OCI-LY7 (cell line): ENCODE data around the gene SOX21. TPM values are rescaled to one million over a fixed set of nuclear protein-coding genes. Genes with fewer than 3 reads are reported as not detected.

Source experiments
- BruUV-seq: library from RNA; stranded (reverse); fragments of 400-500 nt; replicated peaks from 2 replicates; lab custom pipeline; 2021; lab: Mats Ljungman, UMichigan
- CTCF ChIA-PET: fragments of 300-600 bp; sonication (Branson Sonifier 250); formaldehyde crosslinking; loops from one replicate; lab custom pipeline; 2022; ENCODE audit warnings: antibody characterized with exemption; ENCODE audit not compliant: unreplicated experiment; lab: Charles Lee
- POLR2A ChIA-PET: fragments of 300-600 bp; sonication (Branson Sonifier 250); formaldehyde crosslinking; loops from one replicate; lab custom pipeline; 2022; ENCODE audit warnings: antibody characterized with exemption; lab: Charles Lee
- DNase-seq: peaks from one replicate; pipeline ENCODE4 v3.0.0-alpha.2; 2015; ENCODE audit warnings: low spot score
- H2AFZ ChIP-seq: fragments of 200-600 bp; sonication (generic), shearing (Covaris generic); 2 replicates; pipeline ENCODE4 v1.6.1; 2014; ENCODE audit warnings: mild to moderate bottlenecking, antibody characterized with exemption, low read length, moderate library complexity
- H3K27ac ChIP-seq: fragments of 200-600 bp; sonication (generic); 2 replicates; pipeline ENCODE4 v1.5.1; 2014; ENCODE audit warnings: mixed run types, low read depth, mild to moderate bottlenecking, moderate library complexity, low read length, inconsistent platforms; ENCODE audit not compliant: poor library complexity, severe bottlenecking
- H3K36me3 ChIP-seq: fragments of 200-600 bp; sonication (generic); 2 replicates; pipeline ENCODE4 v1.6.1; 2014; ENCODE audit warnings: mild to moderate bottlenecking, antibody characterized with exemption, low read length, moderate library complexity, mixed read lengths; ENCODE audit not compliant: insufficient read depth
- H3K4me1 ChIP-seq: fragments of 200-600 bp; sonication (generic); 2 replicates; pipeline ENCODE4 v1.5.1; 2014; ENCODE audit warnings: mild to moderate bottlenecking, low read length; ENCODE audit not compliant: insufficient read depth, poor library complexity, severe bottlenecking
- H3K4me2 ChIP-seq: fragments of 200-600 bp; sonication (generic); 2 replicates; pipeline ENCODE4 v1.6.1; 2014; ENCODE audit warnings: mild to moderate bottlenecking, low read length
- H3K4me3 ChIP-seq: fragments of 200-600 bp; sonication (generic); 2 replicates; pipeline ENCODE4 v1.5.1; 2014; ENCODE audit warnings: mild to moderate bottlenecking, low read depth, low read length; ENCODE audit not compliant: poor library complexity, severe bottlenecking
- H3K79me2 ChIP-seq: fragments of 200-600 bp; sonication (generic); 2 replicates; pipeline ENCODE4 v1.6.1; 2016; ENCODE audit warnings: low read depth, mild to moderate bottlenecking, low read length, moderate library complexity, mixed read lengths; ENCODE audit not compliant: insufficient read depth
- H3K9me2 ChIP-seq: fragments of 200-600 bp; sonication (generic); 2 replicates; pipeline ENCODE4 v1.6.1; 2016; ENCODE audit warnings: mild to moderate bottlenecking, low read length, mixed read lengths; ENCODE audit not compliant: insufficient read depth
- H3K9me3 ChIP-seq: fragments of 200-600 bp; sonication (generic); 2 replicates; pipeline ENCODE4 v1.6.1; 2014; ENCODE audit warnings: mild to moderate bottlenecking, mixed run types, low read length, mixed read lengths
- H4K20me1 ChIP-seq: fragments of 200-600 bp; sonication (generic); 2 replicates; pipeline ENCODE4 v1.6.1; 2014; ENCODE audit warnings: mild to moderate bottlenecking, antibody characterized with exemption, low read length, moderate library complexity, mixed read lengths; ENCODE audit not compliant: insufficient read depth
- CTCF ChIP-seq: fragments of 200-600 bp; sonication (generic); conservative IDR thresholded peaks from 2 replicates; pipeline ENCODE4 v1.5.1; 2014; ENCODE audit warnings: mild to moderate bottlenecking, antibody characterized with exemption, low read length, moderate library complexity, mixed read lengths
- EZH2phosphoT487 ChIP-seq: fragments of 200-600 bp; sonication (generic); IDR thresholded peaks from 2 replicates; pipeline ENCODE4 v1.6.1; 2018; ENCODE audit warnings: low read depth, borderline replicate concordance, mild to moderate bottlenecking, mixed run types, antibody characterized with exemption, low read length, moderate library complexity, mixed read lengths
- intact Hi-C: fragments of 100-400 bp; cut with micrococcal nuclease; formaldehyde crosslinking; loops from one replicate; pipeline ENCODE4 v1.10.0; 2022; ENCODE audit not compliant: unreplicated experiment
- total RNA-seq, 2 experiments: library from RNA; depleted of rRNA in 1 of 2; stranded (reverse); fragments of >200 nt in 1 of 2; shearing (Covaris generic) in 1 of 2; gene quantifications; 2 replicates each; pipeline ENCODE4 v1.2.3, GENCODE V29; 2014 to 2022

Gene SOX21
- total RNA-seq, 2 experiments from 2014 or later: not detected

- intact Hi-C loops: no loop called here
- no peaks in the 10 kb centered on the region for H3K4me1 ChIP-seq
- POLR2A ChIA-PET: interaction anchor here (0.6 kb wide), 2 partner anchors 147 to 208 kb away, joined by 3 read pairs; no protein-coding TSS in a partner anchor
These were observed 3.1 kb downstream of the SOX21 start for GRCh38 chr13:94709001-94709834.

GRCh38 chr13:94708031-94708859, 4.1 kb downstream of the SOX21 start:
- no peaks in the 10 kb centered on the region for H3K79me2 ChIP-seq
- no peaks in the 10 kb centered on the region for H4K20me1 ChIP-seq
- no peak overlapping the region for H3K4me2 ChIP-seq
- TF ChIP-seq CTCF: no peak
- TF ChIP-seq EZH2phosphoT487: no peak
- H2AFZ ChIP-seq: no peak overlapping the region
- no peak for DNase-seq
- no TSS peak for BruUV-seq
- no peak overlapping the region for H3K4me3 ChIP-seq
- intact Hi-C loops: no loop called here
- H3K9me2 ChIP-seq: no peaks in the 10 kb centered on the region
- ChIA-PET CTCF (no interaction called here), POLR2A (no interaction called here)
- H3K36me3 ChIP-seq: no peaks in the 10 kb centered on the region
- H3K4me1 ChIP-seq: no peaks in the 10 kb centered on the region
- H3K27ac ChIP-seq: no peak overlapping the region
- H3K9me3 ChIP-seq: no peaks in the 10 kb centered on the region

More at GRCh38 chr13:94709001-94709834, 3.1 kb downstream of the SOX21 start:
- Histone ChIP-seq H4K20me1 (no peaks in the 10 kb centered on the region), H3K4me2 (no peak overlapping the region), H3K79me2 (no peaks in the 10 kb centered on the region), H3K36me3 (no peaks in the 10 kb centered on the region), H2AFZ (no peak overlapping the region), H3K27ac (no peak overlapping the region), H3K9me2 (no peaks in the 10 kb centered on the region), H3K4me3 (no peak overlapping the region), H3K9me3 (no peaks in the 10 kb centered on the region)
- no peak for DNase-seq
- CTCF ChIA-PET: no interaction called here
- TF ChIP-seq EZH2phosphoT487: no peak
- BruUV-seq: no TSS peak

DNA sequence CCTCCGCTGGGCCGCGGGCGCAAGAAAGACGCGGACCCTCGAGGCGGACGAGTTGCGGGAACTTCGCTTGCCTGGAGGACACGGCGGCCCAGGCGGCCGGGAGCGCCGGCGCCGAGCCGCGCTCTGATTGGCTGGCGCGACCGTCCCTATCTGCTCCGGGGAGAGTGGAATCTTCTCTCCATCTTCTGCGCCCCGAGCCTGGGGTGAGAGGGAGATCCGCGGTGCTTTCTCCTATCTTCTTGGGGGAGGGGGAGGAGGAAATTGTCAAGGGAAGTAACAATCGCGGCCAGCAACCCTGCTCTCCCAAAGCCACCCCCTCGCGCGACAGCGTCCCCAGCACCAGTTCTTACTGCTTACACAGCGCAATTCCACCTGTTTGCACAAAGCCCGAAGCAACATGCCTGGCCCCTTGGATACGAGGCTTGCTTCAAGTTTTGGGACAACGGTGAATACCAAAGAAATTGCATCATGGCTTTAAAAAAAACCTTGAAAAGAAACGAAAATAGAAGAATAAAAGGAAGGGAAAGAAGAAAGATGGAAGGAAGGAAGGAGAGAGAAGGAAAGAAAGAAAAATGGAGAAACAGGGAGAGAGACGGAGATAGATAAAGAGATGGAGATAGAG, 4.8 kb downstream of the SOX21 start:
- no peak for DNase-seq
- TF ChIP-seq CTCF: no peak
- TF ChIP-seq EZH2phosphoT487: no peak
- no peak overlapping the region for H3K4me2 ChIP-seq
- no peaks in the 10 kb centered on the region for H3K4me1 ChIP-seq
- ChIA-PET CTCF (no interaction called here), POLR2A (no interaction called here)
- H3K27ac ChIP-seq: no peak overlapping the region
- H3K9me3 ChIP-seq: no peaks in the 10 kb centered on the region
- H3K79me2 ChIP-seq: no peaks in the 10 kb centered on the region
- H2AFZ ChIP-seq: no peak overlapping the region
- H3K4me3 ChIP-seq: no peak overlapping the region
- H3K36me3 ChIP-seq: no peaks in the 10 kb centered on the region
- intact Hi-C loops: no loop called here
- H3K9me2 ChIP-seq: no peaks in the 10 kb centered on the region
- BruUV-seq: no TSS peak
- H4K20me1 ChIP-seq: no peaks in the 10 kb centered on the region
